Glomerular endothelial cell (primary cell): ENCODE measurements around the gene CLINT1. TPM values are rescaled to one million over a fixed set of nuclear protein-coding genes. Genes with fewer than 3 reads are reported as not detected.

Source experiments
- total RNA-seq: library from RNA; depleted of rRNA; stranded (reverse); fragments of >200 nt; gene quantifications from 2 replicates; pipeline ENCODE4 v1.2.3, GENCODE V29; 2015

The CLINT1 gene
- total RNA-seq, 1 donor from 2014 or later: 83.0 TPM

Other genes starting within 250 kb of the CLINT1 start
- not detected in 2 replicates for gene SOX30, start 206.7 kb downstream of the CLINT1 start, total RNA-seq
- gene C5orf52, start 187.6 kb downstream of the CLINT1 start, total RNA-seq: not detected in 2 replicates
- gene THG1L, start 127.7 kb downstream of the CLINT1 start, total RNA-seq: 7.2 and 8.3 TPM in 2 replicates
- 4.9 and 6.4 TPM in 2 replicates for gene LSM11, start 115.4 kb downstream of the CLINT1 start, total RNA-seq